ENCODE measurements around the gene WDR6. TPM values are rescaled to one million over a fixed set of nuclear protein-coding genes. Genes with fewer than 3 reads are reported as not detected.

WDR6 gene
- total RNA-seq, 1 experiment from 2014 or later, result 81.9 TPM

DNA sequence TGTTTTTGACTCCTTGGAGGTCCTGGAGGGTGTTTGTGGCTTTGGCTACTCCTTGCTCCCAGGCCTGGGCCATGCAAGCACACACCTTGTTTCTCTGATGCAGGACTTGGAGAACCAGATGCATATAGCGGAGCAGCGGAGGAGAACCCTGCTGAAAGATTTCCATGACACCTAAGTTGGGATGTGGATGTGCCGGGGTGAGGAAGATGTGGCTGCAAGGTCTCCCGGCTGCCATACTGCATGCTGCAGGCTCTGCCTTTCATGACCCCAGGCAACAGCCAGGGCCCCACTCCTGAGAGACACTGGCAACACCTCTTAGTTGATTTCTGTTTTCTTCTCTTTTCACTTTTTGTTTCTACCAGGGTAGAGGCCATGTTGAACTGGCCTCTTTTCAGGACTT, 24.1 kb upstream of the WDR6 start:
- peaks cover 26% of the 10 kb centered on the region for H3K36me3 ChIP-seq
- no peaks in the 10 kb centered on the region for H3K4me1 ChIP-seq
- H3K4me3 ChIP-seq, result no peak overlapping the region
- DNase-seq, result no peak
- no peaks in the 10 kb centered on the region for H3K27me3 ChIP-seq
- H3K9me3 ChIP-seq (replicated peaks), result no peaks in the 10 kb centered on the region
- no peak overlapping the region for H3K27ac ChIP-seq

DNA sequence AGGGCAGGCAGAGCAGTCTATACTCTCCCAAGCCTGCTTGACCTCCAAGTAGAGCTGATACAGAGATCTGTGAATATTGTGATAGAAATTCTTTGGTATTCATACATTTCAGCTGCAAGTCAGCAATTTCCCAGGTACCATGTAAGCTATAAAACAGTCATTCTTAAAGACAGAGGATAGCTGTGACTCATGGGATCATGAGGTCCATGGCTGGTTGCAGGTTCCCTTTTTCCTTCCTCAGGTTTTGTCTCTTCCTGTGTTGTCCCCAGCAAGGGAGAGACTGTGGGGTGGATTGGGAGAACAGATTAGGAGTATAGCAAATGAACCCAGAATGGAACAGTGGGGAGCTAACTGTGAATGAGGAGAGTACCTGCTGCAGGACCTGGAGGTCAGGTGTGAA, 22.5 kb upstream of the WDR6 start:
- Histone ChIP-seq H3K4me3 (no peak overlapping the region), H3K9me3 (replicated peaks) (no peaks in the 10 kb centered on the region), H3K4me1 (no peaks in the 10 kb centered on the region), H3K27me3 (no peaks in the 10 kb centered on the region), H3K27ac (no peak overlapping the region), H3K36me3 (peaks cover 23% of the 10 kb centered on the region)
- no peak for DNase-seq

DNA sequence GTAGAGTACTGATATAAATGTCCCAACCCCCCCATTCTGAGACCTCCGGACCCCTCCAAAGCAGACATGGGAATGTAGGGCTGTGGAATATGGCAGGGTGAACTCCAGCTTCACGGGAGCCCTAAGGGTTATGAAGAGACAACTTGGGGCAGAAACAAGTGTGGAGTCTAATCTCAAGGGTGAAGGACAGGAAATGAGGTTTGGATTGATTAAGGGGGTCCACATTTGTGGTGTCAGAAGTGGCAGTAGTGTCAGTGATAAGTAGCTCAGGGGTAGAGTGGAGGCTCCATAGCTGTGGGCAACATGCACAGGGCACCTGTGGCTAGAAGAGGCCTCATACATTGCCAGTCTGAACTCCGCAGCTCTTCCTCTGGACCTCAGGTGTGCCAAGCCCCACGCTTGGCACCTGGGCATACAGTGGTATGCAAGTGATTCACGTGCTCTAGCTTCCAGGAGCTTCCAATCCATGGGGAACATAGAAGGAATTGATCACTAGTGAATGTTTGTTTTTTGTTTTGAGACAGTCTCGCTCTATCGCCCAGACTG, 21.3 kb upstream of the WDR6 start:
- H3K4me3 ChIP-seq, result no peak overlapping the region
- H3K4me1 ChIP-seq, result no peaks in the 10 kb centered on the region
- no peaks in the 10 kb centered on the region for H3K27me3 ChIP-seq
- no peak overlapping the region for H3K27ac ChIP-seq
- no peaks in the 10 kb centered on the region for H3K9me3 ChIP-seq (replicated peaks)
- peaks cover 13% of the 10 kb centered on the region for H3K36me3 ChIP-seq
- no peak for DNase-seq

DNA sequence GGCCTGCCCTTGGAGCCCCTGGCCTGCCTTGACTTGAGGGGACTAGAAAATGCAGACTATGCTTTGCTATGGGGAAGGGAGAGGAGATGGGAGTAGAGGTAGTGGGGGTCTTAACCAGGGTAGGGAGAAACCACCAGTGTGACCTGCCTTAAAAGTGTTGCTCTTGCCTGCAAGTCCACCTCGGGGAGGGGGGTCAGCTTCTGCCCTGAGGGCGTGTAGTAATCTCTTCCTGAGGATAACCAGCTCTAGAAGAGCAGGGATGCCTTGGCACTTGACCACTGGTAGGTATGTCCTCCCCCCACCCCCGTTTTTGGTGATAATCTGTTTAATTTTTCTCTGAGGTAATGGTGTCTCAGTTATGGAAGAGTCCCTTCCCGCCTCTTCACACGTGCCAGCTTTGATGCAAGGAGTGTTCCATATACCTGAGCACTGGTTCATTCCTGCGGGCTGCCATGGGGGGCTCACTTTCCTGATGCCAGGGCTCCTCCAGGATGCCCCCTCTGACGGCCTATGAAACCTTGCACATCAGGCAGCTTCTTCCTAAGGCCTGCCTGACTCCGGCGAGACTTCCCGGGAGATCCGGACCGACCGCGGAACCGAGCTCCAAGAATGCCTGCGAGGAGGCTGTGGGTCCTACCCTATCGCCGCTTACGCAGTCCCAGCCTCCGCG, 17.9 kb upstream of the WDR6 start:
- Histone ChIP-seq H3K27ac (no peak overlapping the region), H3K9me3 (replicated peaks) (no peaks in the 10 kb centered on the region), H3K27me3 (no peaks in the 10 kb centered on the region), H3K4me3 (no peak overlapping the region), H3K4me1 (no peaks in the 10 kb centered on the region), H3K36me3 (peaks cover 5% of the 10 kb centered on the region)
- no peak for DNase-seq

DNA sequence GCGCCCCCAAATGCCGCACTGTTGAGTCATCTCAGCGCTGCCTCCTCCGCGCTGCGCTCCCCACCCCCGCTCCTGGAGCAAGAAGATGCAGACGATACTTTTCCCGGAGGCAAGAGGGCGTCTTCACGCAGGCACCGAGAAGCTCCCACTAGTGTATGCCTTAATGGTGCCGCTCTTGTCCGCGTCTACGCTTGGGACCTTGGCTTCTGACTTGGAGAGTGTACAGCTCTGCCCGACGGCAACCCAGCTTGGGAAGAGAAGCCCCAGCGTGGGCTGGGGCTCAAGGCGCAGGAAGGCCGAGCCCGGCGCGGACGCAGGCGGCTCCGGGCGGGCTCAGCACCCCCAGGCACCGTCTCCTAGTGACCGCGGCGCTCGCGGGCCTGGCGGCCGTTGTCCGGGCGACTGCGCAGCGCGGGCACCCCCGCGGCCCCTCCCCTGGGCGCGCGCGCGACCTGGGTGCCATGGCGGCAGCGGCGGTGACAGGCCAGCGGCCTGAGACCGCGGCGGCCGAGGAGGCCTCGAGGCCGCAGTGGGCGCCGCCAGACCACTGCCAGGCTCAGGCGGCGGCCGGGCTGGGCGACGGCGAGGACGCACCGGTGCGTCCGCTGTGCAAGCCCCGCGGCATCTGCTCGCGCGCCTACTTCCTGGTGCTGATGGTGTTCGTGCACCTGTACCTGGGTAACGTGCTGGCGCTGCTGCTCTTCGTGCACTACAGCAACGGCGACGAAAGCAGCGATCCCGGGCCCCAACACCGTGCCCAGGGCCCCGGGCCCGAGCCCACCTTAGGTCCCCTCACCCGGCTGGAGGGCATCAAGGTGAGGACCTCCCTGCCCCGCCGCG, 17.2 kb upstream of the WDR6 start, which contains the start of gene P4HTM:
Gene P4HTM (plus strand): TSS at position 446 of the 840 bp plus-strand sequence. CDS start 16 bp downstream, at position 462.
- H3K36me3 ChIP-seq, result no peaks in the 10 kb centered on the region
- no peak within 1 kb of the TSS for H3K27ac ChIP-seq
- no peaks in the 10 kb centered on the region for H3K4me1 ChIP-seq
- H3K27me3 ChIP-seq, result no peaks in the 10 kb centered on the region
- no peak within 1 kb of the TSS for H3K4me3 ChIP-seq
- DNase-seq, result no peak
- H3K9me3 ChIP-seq (replicated peaks), result no peaks in the 10 kb centered on the region

DNA sequence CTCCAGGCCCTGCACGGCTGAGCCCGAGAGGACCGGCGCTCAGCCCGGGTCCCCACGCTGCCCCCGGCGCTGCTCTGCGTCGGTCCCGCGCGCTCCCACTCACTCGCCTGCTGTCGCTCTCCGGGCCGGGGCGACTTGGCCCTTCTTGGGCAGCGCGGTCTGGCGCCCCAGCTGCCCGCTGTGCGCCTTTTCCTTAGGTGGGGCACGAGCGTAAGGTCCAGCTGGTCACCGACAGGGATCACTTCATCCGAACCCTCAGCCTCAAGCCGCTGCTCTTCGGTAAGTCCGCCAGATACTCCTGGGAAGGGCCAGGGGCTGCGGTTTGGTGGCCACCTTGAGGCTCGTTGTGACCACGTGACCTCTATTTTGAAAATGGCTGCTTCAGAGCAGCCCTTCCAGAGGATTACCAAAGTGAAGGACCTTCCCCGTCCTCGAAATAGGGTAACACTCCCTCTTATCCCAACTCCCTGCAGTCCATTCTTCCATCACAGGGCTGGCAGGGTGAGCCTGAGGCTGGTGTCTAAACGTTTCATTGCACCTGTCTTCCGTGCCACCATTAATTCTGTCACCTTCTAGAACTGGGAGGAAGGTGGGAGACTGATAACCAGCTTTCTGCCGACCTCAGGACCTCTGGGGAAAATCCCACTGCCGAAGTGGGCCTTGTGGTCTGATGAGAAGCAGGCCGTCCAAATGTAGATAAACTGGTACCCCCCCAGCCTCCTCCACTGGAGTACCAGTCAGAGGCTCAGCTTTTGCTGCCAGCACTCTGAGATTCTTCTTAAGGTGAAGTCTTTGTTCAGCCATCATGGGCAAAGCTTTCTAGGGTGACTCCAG, 16.3 kb upstream of the WDR6 start:
- Histone ChIP-seq H3K4me1 (no peaks in the 10 kb centered on the region), H3K27me3 (no peaks in the 10 kb centered on the region), H3K4me3 (no peak overlapping the region), H3K27ac (no peak overlapping the region), H3K36me3 (no peaks in the 10 kb centered on the region), H3K9me3 (replicated peaks) (no peaks in the 10 kb centered on the region)
- DNase-seq, result no peak

DNA sequence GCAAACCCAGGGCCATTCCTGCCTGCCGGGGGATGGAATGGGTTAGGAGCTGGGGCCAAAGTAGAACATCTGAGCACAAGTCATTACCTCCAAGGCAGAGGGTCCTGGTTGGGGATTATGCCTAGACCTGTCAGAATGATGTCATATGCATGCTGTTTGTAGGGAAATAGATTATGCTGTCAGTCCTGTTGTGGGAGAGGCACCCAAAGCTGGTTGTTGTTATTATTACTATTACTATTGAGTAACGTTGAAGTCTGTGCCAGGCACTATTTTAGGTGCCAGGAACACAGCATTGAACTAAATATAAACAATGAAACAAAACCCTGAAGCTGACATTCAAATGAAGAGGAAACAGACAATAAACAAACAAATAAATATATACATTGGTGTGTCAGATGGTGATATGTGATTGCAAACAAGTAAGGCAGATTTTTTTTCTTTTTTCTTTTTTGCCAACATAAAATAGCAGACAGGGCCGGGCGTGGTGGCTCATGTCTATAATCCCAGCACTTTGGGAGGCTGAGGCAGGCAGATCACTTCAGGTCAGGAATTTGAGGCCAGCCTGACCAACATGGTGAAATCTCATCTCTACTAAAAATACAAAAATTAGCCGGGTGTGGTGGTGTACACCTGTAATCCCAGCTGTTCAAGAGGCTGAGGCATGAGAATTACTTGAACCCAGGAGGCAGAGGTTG, 15.2 kb upstream of the WDR6 start:
- H3K27me3 ChIP-seq, result no peaks in the 10 kb centered on the region
- H3K36me3 ChIP-seq, result no peaks in the 10 kb centered on the region
- no peak overlapping the region for H3K27ac ChIP-seq
- no peaks in the 10 kb centered on the region for H3K9me3 ChIP-seq (replicated peaks)
- no peaks in the 10 kb centered on the region for H3K4me1 ChIP-seq
- no peak for DNase-seq
- no peak overlapping the region for H3K4me3 ChIP-seq

DNA sequence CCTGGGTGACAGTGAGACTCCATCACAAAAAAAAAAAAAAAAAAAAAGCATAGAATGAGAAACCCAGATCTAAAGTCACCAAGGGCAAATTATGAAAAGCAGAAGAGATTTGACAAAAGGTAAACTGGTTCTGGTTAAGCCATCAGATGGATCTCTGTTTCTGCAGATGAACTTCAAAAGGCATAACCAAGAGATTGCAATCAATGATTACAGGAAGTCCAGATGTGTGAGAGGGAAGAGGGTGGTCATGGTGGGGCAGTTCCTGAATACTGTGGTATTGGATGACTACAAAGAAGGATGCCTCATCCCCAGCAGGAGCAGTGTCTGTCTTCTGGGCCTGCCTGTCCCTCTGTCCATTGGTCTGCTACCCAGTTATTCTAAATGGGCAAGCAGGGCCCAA, 13.4 kb upstream of the WDR6 start:
- no peak for DNase-seq
- H3K4me1 ChIP-seq, result no peaks in the 10 kb centered on the region
- H3K27ac ChIP-seq, result no peak overlapping the region
- no peaks in the 10 kb centered on the region for H3K36me3 ChIP-seq
- no peaks in the 10 kb centered on the region for H3K9me3 ChIP-seq (replicated peaks)
- no peaks in the 10 kb centered on the region for H3K27me3 ChIP-seq
- no peak overlapping the region for H3K4me3 ChIP-seq

DNA sequence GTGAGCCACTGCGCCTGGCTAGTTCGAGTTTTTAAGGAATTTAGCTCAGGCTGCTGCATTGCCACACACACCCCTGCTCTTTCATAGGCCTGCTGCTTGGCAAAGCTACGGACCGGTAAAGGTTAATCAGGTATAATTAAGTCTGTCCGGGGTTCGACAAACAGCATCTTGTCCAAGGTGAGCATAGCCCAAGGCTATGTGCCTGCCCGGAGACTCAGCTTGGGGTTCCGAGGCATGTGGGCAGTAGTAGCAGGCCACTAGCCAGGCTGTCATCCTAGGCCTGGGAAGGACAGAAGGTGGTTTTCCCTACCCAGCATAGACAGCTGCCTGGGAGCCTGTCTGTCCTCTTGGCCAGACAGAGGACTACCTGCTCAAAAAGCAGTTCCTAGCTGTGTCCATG, 10.6 kb upstream of the WDR6 start:
- no peak overlapping the region for H3K27ac ChIP-seq

DNA sequence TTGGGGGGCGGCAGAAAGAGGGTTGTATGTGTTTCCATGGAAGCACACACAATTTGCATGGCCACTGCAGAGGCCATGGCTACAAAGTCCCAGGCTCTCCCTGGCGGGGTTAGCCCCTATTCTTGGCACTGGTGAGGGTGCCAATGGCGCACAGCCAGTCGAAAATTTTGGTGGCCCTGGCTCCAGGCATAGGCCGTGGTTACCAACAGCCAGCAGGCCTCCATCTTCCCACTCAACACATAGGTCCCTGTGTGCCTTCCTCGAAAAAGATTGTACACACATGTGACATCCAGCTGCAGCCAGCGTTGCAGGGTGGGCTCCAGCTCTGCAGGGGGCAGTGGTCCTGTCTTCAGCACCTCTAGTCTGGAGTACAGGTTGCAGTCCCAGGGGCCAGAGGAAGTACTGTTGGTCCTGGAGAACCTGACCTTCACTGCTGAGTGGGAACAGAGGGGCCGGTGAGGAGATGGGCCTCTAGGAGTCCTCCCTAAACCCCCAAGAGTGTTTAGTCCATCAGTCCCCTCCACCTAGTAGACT, 10.0 kb upstream of the WDR6 start:
- no peaks in the 10 kb centered on the region for H3K4me1 ChIP-seq
- H3K27ac ChIP-seq, result no peak overlapping the region
- no peaks in the 10 kb centered on the region for H3K27me3 ChIP-seq
- no peaks in the 10 kb centered on the region for H3K36me3 ChIP-seq
- H3K9me3 ChIP-seq (replicated peaks), result no peaks in the 10 kb centered on the region
- DNase-seq, result no peak
- H3K4me3 ChIP-seq, result no peak overlapping the region

More for the DNA sequence above, 10.6 kb upstream of the WDR6 start:
- H3K4me3 ChIP-seq, result no peak overlapping the region
- DNase-seq, result no peak
- no peaks in the 10 kb centered on the region for H3K9me3 ChIP-seq (replicated peaks)
- H3K36me3 ChIP-seq, result no peaks in the 10 kb centered on the region
- H3K4me1 ChIP-seq, result no peaks in the 10 kb centered on the region
- H3K27me3 ChIP-seq, result no peaks in the 10 kb centered on the region

DNA sequence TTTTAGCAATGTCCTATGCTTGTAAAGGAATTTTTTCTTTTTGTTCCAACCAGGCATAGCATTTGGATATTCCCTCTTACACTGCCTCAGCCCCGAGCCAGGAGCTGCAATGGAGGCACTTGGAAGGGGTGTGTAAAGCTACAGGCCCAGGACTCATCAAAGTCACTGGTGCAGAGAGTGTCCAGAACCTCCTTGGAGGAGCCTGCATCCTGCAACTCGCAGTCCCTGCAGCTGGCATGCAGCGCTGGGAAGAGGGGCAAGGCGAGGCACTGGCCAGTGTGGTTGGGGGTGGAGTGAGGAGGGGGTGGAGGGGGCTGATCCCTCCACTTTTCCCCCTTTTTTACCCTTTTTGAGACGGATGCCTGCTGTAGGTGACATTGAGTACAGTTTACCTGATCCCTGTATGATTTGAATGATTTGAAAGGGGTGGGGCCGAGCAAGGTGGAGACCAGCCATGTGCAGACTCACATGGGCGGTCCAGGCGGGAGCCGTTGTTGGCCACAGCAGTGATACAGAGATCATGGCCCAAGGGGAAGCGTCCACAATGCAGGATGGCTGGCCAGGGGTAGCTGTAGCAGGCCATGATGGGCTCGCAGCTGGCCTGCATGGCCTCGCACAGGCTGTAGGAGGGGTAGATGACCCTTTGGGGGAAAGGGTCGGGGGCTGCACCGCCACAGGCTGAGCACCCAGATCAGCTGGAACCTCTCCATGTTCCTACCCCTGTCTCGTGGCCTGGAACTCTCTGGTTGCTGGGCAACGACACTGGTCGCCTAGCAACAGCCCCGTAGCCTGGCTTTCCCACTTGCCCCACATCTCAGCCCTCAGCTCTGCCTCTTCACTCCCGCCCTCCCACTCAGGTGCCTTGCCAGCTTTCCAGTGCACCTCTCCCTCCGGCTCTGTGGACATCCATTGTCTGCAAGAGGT, 9.2 kb upstream of the WDR6 start:
- DNase-seq, result no peak
- Histone ChIP-seq H3K9me3 (replicated peaks) (no peaks in the 10 kb centered on the region), H3K4me3 (no peak overlapping the region), H3K27me3 (no peaks in the 10 kb centered on the region), H3K27ac (no peak overlapping the region), H3K36me3 (no peaks in the 10 kb centered on the region), H3K4me1 (no peaks in the 10 kb centered on the region)

DNA sequence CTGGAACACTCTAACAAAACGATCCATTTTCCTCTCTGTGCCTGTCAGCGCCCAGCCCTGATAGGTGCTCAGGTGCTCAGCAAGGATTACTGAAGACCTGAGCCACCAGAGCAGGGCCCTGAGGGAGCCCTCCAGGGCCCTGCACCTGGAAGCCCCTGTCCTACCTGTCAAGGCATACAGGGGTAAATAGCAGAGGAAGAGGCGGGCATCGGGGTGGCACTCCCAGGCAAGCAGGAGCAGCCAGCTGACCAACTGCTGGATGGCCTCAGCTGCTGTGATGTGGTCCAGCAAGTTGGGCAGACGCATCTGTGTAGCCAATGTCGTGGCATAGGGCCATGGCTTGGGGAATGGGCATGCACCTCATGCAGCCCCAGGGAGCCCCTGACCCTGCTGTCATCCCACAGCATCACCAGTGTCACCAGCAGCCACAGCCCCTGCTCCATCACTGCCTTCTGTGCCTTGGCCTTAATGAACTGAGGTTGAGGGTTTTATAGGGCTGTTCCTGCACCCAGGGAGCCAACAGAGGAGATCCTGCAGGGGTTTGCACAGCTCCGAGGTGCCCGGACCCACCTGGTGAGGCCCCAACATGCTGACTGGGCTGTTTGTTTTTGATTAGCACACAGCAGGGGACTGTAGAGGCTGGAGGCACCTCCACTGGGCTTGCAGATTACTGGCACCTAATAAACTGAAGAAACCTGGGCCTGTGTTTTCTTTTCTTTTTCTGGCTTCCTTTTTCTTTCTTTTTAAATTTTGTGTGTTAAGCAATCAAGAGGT, 7.9 kb upstream of the WDR6 start:
- DNase-seq, result no peak
- Histone ChIP-seq H3K4me1 (no peaks in the 10 kb centered on the region), H3K27me3 (no peaks in the 10 kb centered on the region), H3K4me3 (no peak overlapping the region), H3K9me3 (replicated peaks) (no peaks in the 10 kb centered on the region), H3K36me3 (no peaks in the 10 kb centered on the region), H3K27ac (no peak overlapping the region)

DNA sequence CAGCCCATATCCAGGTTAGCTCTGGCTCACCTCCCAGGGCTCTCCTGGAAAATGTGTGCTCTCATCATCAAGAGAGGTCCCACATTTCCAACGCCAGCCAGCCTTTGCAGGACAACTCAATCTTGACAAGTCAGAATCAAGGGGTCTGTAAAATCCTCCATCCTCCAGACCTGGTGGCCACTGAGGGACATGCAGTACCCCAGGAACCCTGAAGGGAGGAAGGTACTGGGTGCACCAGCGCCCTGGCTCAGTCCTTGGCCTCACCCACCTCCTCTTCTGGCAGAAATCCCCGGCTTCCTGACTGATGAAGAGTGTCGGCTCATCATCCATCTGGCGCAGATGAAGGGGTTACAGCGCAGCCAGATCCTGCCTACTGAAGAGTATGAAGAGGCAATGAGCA, 6.0 kb upstream of the WDR6 start:
- Histone ChIP-seq H3K4me1 (no peaks in the 10 kb centered on the region; the same call in 1 of the 2 replicates), H3K27me3 (no peaks in the 10 kb centered on the region), H3K36me3 (no peaks in the 10 kb centered on the region), H3K9me3 (replicated peaks) (no peaks in the 10 kb centered on the region), H3K27ac (no peak overlapping the region), H3K4me3 (no peak overlapping the region)
- DNase-seq, result no peak
